ENCODE data around the gene B4GALT2. TPM values are rescaled to one million over a fixed set of nuclear protein-coding genes. Genes with fewer than 3 reads are reported as not detected.

B4GALT2 gene
- total and polyA plus RNA-seq, 2 of the 4 experiments (the other 2 are of a cell fraction) = 52.3 to 60.8 TPM

- ChIA-PET CTCF (interaction anchor here (5.6 kb wide), 1 partner anchor 170 kb away, joined by 149 read pairs; no protein-coding TSS in a partner anchor), POLR2A (ENCODE audit: unreplicated experiment) (no interaction called here)
- Histone ChIP-seq H3K36me3 (ENCODE audit: control insufficient read depth, insufficient read depth, low read length) (no peaks in the 10 kb centered on the region), H2BK20ac (ENCODE audit: low read depth, low read length) (no peak overlapping the region), H3K23ac (ENCODE audit: low read depth, low read length) (no peak overlapping the region), H3K18ac (ENCODE audit: low read depth, low read length) (no peak overlapping the region), H2AK5ac (ENCODE audit: low read depth, low read length) (no peak overlapping the region), H3K4me3 (ENCODE audit: insufficient read depth, low read depth, low read length) (peak overlapping the region; percentile 30), H2BK5ac (ENCODE audit: low read depth, low read length, poor library complexity, severe bottlenecking) (no peak overlapping the region), H2BK120ac (ENCODE audit: low read depth, low read length) (no peak overlapping the region), H3K56ac (ENCODE audit: extremely low read depth, insufficient read depth, low read length) (no peak overlapping the region), H2AK9ac (replicated peaks; ENCODE audit: low read depth, low read length, poor library complexity) (peak overlapping the region; percentile 86), H4K5ac (ENCODE audit: low read depth, low read length) (no peak overlapping the region), H2AFZ (replicated peaks; ENCODE audit: low read length, poor library complexity) (peak overlapping the region; percentile 85), H3K4ac (ENCODE audit: low read depth, low read length) (no peak overlapping the region), H3K14ac (replicated peaks; ENCODE audit: low read depth, low read length) (no peak overlapping the region), H4K8ac (ENCODE audit: low read depth in 2 of 2, low read length in 2 of 2) (no peak overlapping the region), H3K9ac (ENCODE audit: low read depth, low read length) (no peak overlapping the region), H3K27me3 (ENCODE audit: control insufficient read depth, insufficient read depth, low read length) (no peaks in the 10 kb centered on the region; the same call in 1 of the 2 replicates), H4K20me1 (ENCODE audit: insufficient read depth, low read length) (peaks cover 3% of the 10 kb centered on the region; the same call in 1 of the 2 replicates), H3K27ac (ENCODE audit: insufficient read depth, low read length) (no peak overlapping the region), H3K79me1 (ENCODE audit: low read depth in 1 of 2, low read length in 2 of 2) (peaks cover 0 to 8% of the 10 kb centered on the region in 2 experiments; a peak in 1 of 4 replicates), H2BK15ac (ENCODE audit: low read depth, low read length) (no peak overlapping the region), H3K9me1 (ENCODE audit: insufficient read depth, low read length) (peaks cover 6% of the 10 kb centered on the region), H3K9me3 (ENCODE audit: control insufficient read depth, insufficient read depth, low read length) (no peaks in the 10 kb centered on the region), H4K91ac (ENCODE audit: insufficient read depth, low read depth, low read length) (no peak overlapping the region), H3K4me1 (ENCODE audit: control insufficient read depth, insufficient read depth, low read length) (peaks cover 10% of the 10 kb centered on the region), H3K4me2 (ENCODE audit: low read depth, low read length) (peak overlapping the region; percentile 60; the same call in 1 of the 2 replicates)
- intact Hi-C loops (cut with micrococcal nuclease) (no loop called here), in situ Hi-C loops (cut with MboI; ENCODE audit: low sequenced_read_pairs) (no loop called here), dilution Hi-C loops (cut with HindIII; ENCODE audit: low sequenced_read_pairs, unreplicated experiment) (no loop called here)
- BruUV-seq (replicated peaks) = no TSS peak
- no peak for TF ChIP-seq POLR2A (IDR thresholded peaks at IDR 0.05; ENCODE audit: low read depth, low read length)
- TF ChIP-seq CTCF (conservative IDR thresholded peaks at IDR 0.05; ENCODE audit: low read depth, low read length) = no peak
- TF ChIP-seq USF2 (IDR thresholded peaks at IDR 0.05; ENCODE audit: low read depth, low read length) = no peak
- no peak for TF ChIP-seq FOS (IDR thresholded peaks at IDR 0.05; ENCODE audit: low read depth, low read length)
- DNase-seq = peak; percentile 16
- ATAC-seq (ENCODE audit: low read depth) = peak; percentile 55
- WGBS, 2 experiments (ENCODE audit: extremely low coverage in 2 of 2, insufficient read length in 1 of 2) = 9% methylated on average over 47 of the region's 56 CpGs; no CpG with 5 or more reads in 1 of the 2 experiments
Measured at GRCh38 chr1:43936431-43937151, 42.4 kb upstream of the B4GALT2 start.

Measured in IMR-90 (cell line).